HEK293 (cell line): ENCODE measurements around the gene WDR86.
A peak's percentile ranks its signal among the peaks of the same experiment; 100 is the strongest.

Source experiments
- MEIS1 ChIP-seq: sonication (generic); formaldehyde crosslinking; IDR thresholded peaks from 2 replicates; pipeline ENCODE4 v1.8.1; 2022; ENCODE audit warnings: missing genetic modification reagents, mild to moderate bottlenecking, borderline replicate concordance
- SCRT2 ChIP-seq: fragments of 450-650 bp; formaldehyde crosslinking; IDR thresholded peaks from 2 replicates; pipeline ENCODE4 v1.5.1; 2016; ENCODE audit warnings: missing biosample characterization, missing genetic modification characterization
- SP7 ChIP-seq: fragments of 450-650 bp; formaldehyde crosslinking; IDR thresholded peaks from 2 replicates; pipeline ENCODE4 v1.5.1; 2016; ENCODE audit warnings: missing biosample characterization, missing genetic modification characterization
- ZBTB21 ChIP-seq: fragments of 450-650 bp; formaldehyde crosslinking; IDR thresholded peaks from 2 replicates; pipeline ENCODE4 v1.5.1; 2017; ENCODE audit warnings: missing biosample characterization, missing genetic modification characterization
- ZBTB48 ChIP-seq: fragments of 450-650 bp; formaldehyde crosslinking; IDR thresholded peaks from 2 replicates; pipeline ENCODE4 v1.5.1; 2016; ENCODE audit warnings: missing biosample characterization, missing genetic modification characterization
- ZFP37 ChIP-seq: fragments of 450-650 bp; formaldehyde crosslinking; IDR thresholded peaks from 2 replicates; pipeline ENCODE4 v1.5.1; 2016; ENCODE audit warnings: missing biosample characterization, missing genetic modification characterization
- ZFP41 ChIP-seq: fragments of 450-650 bp; formaldehyde crosslinking; IDR thresholded peaks from 2 replicates; pipeline ENCODE4 v1.5.1; 2016; ENCODE audit warnings: missing biosample characterization, missing genetic modification characterization, borderline replicate concordance
- ZNF146 ChIP-seq: fragments of 450-650 bp; formaldehyde crosslinking; IDR thresholded peaks from 2 replicates; pipeline ENCODE4 v1.5.1; 2016; ENCODE audit warnings: missing biosample characterization, missing genetic modification characterization
- ZNF169 ChIP-seq: fragments of 450-650 bp; formaldehyde crosslinking; IDR thresholded peaks from 2 replicates; pipeline ENCODE4 v1.5.1; 2016; ENCODE audit warnings: missing biosample characterization, missing genetic modification characterization
- ZNF19 ChIP-seq: fragments of 450-650 bp; formaldehyde crosslinking; IDR thresholded peaks from 2 replicates; pipeline ENCODE4; 2016; ENCODE audit warnings: missing biosample characterization, missing genetic modification characterization, low read depth
- ZNF202 ChIP-seq: fragments of 450-650 bp; formaldehyde crosslinking; IDR thresholded peaks from 2 replicates; pipeline ENCODE4 v1.5.1; 2016; ENCODE audit warnings: missing biosample characterization, missing genetic modification characterization, borderline replicate concordance
- ZNF211 ChIP-seq: fragments of 450-650 bp; formaldehyde crosslinking; IDR thresholded peaks from 2 replicates; pipeline ENCODE4 v1.5.1; 2016; ENCODE audit warnings: low read depth, missing biosample characterization, missing genetic modification characterization
- ZNF311 ChIP-seq: fragments of 450-650 bp; formaldehyde crosslinking; IDR thresholded peaks from 2 replicates; pipeline ENCODE4 v1.5.1; 2017; ENCODE audit warnings: missing biosample characterization, missing genetic modification characterization, borderline replicate concordance
- ZNF341 ChIP-seq: fragments of 450-650 bp; formaldehyde crosslinking; IDR thresholded peaks from 2 replicates; pipeline ENCODE4; 2016; ENCODE audit warnings: low read depth, missing biosample characterization, missing genetic modification characterization
- ZNF404 ChIP-seq: fragments of 450-650 bp; formaldehyde crosslinking; IDR thresholded peaks from 2 replicates; pipeline ENCODE4 v1.5.1; 2017; ENCODE audit warnings: missing biosample characterization, missing genetic modification characterization
- ZNF600 ChIP-seq: fragments of 450-650 bp; formaldehyde crosslinking; IDR thresholded peaks from 2 replicates; pipeline ENCODE4 v1.5.1; 2016; ENCODE audit warnings: missing biosample characterization, missing genetic modification characterization
- ZNF623 ChIP-seq: fragments of 450-650 bp; formaldehyde crosslinking; IDR thresholded peaks from 2 replicates; pipeline ENCODE4 v1.5.1; 2016; ENCODE audit warnings: missing biosample characterization, missing genetic modification characterization
- ZNF624 ChIP-seq: fragments of 450-650 bp; formaldehyde crosslinking; IDR thresholded peaks from 2 replicates; pipeline ENCODE4 v1.5.1; 2017; ENCODE audit warnings: missing biosample characterization, missing genetic modification characterization
- ZSCAN30 ChIP-seq: fragments of 450-650 bp; IDR thresholded peaks from 2 replicates; pipeline ENCODE4 v1.5.1; 2018; ENCODE audit warnings: missing biosample characterization, mild to moderate bottlenecking, missing genetic modification characterization, moderate library complexity
- TF ChIP-seq, protein P1 (sequence below): fragments of 450-650 bp; formaldehyde crosslinking; IDR thresholded peaks from 2 replicates; pipeline ENCODE4 v1.5.1; 2016; ENCODE audit warnings: missing biosample characterization, missing genetic modification characterization
- TF ChIP-seq, protein P2 (sequence below): fragments of 450-650 bp; IDR thresholded peaks from 2 replicates; pipeline ENCODE4 v1.5.1; 2018; ENCODE audit warnings: missing biosample characterization, missing genetic modification characterization
- TF ChIP-seq, protein P3 (sequence below): fragments of 450-650 bp; formaldehyde crosslinking; IDR thresholded peaks from 2 replicates; pipeline ENCODE4 v1.5.1; 2017; ENCODE audit warnings: missing biosample characterization, mild to moderate bottlenecking, missing genetic modification characterization, moderate library complexity
- TF ChIP-seq, protein P4 (sequence below): fragments of 450-650 bp; formaldehyde crosslinking; IDR thresholded peaks from 2 replicates; pipeline ENCODE4 v1.5.1; 2016; ENCODE audit warnings: missing biosample characterization, missing genetic modification characterization, low read depth
- TF ChIP-seq, protein P5 (sequence below): fragments of 450-650 bp; formaldehyde crosslinking; IDR thresholded peaks from 2 replicates; pipeline ENCODE4 v1.5.1; 2017; ENCODE audit warnings: missing biosample characterization, missing genetic modification characterization
- TF ChIP-seq, protein P6 (sequence below): fragments of 450-650 bp; formaldehyde crosslinking; IDR thresholded peaks from 2 replicates; pipeline ENCODE4 v1.5.1; 2016; ENCODE audit warnings: missing biosample characterization, missing genetic modification characterization
- TF ChIP-seq, protein P7 (sequence below): fragments of 450-650 bp; formaldehyde crosslinking; IDR thresholded peaks from 2 replicates; pipeline ENCODE4 v1.5.1; 2016; ENCODE audit warnings: missing biosample characterization, missing genetic modification characterization
- TF ChIP-seq, protein P8 (sequence below): fragments of 450-650 bp; formaldehyde crosslinking; IDR thresholded peaks from 2 replicates; pipeline ENCODE4 v1.5.1; 2016; ENCODE audit warnings: missing biosample characterization, missing genetic modification characterization

WDR86 gene

DNA sequence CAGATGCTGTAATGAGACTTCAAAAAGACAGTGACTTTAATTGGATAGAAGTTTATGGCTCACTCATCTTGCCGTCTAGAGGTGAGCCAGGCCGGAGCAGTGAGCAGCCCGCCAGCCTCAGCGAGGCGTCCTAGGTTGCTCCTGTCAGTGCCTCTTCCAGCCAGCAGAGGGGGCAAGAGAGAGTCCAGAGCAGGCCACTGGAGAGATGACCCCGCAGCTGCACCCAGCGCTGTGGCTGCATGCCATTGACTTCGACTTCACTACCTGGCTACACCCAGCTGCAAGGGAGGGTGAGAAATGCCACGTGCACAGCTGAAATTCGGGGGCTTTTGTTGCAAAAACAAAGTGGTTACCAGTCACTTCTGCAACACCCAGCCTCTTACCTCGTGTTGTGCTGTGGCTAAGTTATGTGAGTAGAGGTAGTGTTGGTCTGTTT lies 41.7 kb downstream of the WDR86 start (continued):
- TF ChIP-seq, protein P1, sequence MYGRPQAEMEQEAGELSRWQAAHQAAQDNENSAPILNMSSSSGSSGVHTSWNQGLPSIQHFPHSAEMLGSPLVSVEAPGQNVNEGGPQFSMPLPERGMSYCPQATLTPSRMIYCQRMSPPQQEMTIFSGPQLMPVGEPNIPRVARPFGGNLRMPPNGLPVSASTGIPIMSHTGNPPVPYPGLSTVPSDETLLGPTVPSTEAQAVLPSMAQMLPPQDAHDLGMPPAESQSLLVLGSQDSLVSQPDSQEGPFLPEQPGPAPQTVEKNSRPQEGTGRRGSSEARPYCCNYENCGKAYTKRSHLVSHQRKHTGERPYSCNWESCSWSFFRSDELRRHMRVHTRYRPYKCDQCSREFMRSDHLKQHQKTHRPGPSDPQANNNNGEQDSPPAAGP (tag by site-specific recombination): 0 out of 2 replicates have a peak, but pooled peaks have one; percentile 34
- TF ChIP-seq ZNF404 (tag by site-specific recombination) (no peak), SP7 (tag by site-specific recombination) (peak; percentile 44; the same call in 1 of the 2 replicates), ZFP37 (no peak), MEIS1 (CRISPR knock-in tag) (no peak), ZNF146 (tag by site-specific recombination) (no peak), ZNF211 (tag by site-specific recombination) (no peak), ZBTB21 (no peak), ZNF19 (tag by site-specific recombination) (no peak), SCRT2 (tag by site-specific recombination) (no peak), ZNF202 (tag by site-specific recombination) (no peak), ZNF341 (tag by site-specific recombination) (no peak), ZSCAN30 (tag by site-specific recombination) (peak; percentile 81), ZNF311 (tag by site-specific recombination) (no peak), ZNF624 (tag by site-specific recombination) (no peak), ZFP41 (tag by site-specific recombination) (no peak), ZNF169 (tag by site-specific recombination) (no peak), ZNF623 (tag by site-specific recombination) (no peak), ZNF600 (tag by site-specific recombination) (peak; percentile 60; the same call in 1 of the 2 replicates), ZBTB48 (tag by site-specific recombination) (no peak)
- TF ChIP-seq, protein P2, sequence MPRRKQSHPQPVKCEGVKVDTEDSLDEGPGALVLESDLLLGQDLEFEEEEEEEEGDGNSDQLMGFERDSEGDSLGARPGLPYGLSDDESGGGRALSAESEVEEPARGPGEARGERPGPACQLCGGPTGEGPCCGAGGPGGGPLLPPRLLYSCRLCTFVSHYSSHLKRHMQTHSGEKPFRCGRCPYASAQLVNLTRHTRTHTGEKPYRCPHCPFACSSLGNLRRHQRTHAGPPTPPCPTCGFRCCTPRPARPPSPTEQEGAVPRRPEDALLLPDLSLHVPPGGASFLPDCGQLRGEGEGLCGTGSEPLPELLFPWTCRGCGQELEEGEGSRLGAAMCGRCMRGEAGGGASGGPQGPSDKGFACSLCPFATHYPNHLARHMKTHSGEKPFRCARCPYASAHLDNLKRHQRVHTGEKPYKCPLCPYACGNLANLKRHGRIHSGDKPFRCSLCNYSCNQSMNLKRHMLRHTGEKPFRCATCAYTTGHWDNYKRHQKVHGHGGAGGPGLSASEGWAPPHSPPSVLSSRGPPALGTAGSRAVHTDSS: no peak
- TF ChIP-seq, protein P3, sequence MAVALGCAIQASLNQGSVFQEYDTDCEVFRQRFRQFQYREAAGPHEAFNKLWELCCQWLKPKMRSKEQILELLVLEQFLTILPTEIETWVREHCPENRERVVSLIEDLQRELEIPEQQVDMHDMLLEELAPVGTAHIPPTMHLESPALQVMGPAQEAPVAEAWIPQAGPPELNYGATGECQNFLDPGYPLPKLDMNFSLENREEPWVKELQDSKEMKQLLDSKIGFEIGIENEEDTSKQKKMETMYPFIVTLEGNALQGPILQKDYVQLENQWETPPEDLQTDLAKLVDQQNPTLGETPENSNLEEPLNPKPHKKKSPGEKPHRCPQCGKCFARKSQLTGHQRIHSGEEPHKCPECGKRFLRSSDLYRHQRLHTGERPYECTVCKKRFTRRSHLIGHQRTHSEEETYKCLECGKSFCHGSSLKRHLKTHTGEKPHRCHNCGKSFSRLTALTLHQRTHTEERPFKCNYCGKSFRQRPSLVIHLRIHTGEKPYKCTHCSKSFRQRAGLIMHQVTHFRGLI (tag by site-specific recombination): no peak
- TF ChIP-seq, protein P4, sequence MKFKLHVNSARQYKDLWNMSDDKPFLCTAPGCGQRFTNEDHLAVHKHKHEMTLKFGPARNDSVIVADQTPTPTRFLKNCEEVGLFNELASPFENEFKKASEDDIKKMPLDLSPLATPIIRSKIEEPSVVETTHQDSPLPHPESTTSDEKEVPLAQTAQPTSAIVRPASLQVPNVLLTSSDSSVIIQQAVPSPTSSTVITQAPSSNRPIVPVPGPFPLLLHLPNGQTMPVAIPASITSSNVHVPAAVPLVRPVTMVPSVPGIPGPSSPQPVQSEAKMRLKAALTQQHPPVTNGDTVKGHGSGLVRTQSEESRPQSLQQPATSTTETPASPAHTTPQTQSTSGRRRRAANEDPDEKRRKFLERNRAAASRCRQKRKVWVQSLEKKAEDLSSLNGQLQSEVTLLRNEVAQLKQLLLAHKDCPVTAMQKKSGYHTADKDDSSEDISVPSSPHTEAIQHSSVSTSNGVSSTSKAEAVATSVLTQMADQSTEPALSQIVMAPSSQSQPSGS (tag by site-specific recombination): no peak
- TF ChIP-seq, protein P5, sequence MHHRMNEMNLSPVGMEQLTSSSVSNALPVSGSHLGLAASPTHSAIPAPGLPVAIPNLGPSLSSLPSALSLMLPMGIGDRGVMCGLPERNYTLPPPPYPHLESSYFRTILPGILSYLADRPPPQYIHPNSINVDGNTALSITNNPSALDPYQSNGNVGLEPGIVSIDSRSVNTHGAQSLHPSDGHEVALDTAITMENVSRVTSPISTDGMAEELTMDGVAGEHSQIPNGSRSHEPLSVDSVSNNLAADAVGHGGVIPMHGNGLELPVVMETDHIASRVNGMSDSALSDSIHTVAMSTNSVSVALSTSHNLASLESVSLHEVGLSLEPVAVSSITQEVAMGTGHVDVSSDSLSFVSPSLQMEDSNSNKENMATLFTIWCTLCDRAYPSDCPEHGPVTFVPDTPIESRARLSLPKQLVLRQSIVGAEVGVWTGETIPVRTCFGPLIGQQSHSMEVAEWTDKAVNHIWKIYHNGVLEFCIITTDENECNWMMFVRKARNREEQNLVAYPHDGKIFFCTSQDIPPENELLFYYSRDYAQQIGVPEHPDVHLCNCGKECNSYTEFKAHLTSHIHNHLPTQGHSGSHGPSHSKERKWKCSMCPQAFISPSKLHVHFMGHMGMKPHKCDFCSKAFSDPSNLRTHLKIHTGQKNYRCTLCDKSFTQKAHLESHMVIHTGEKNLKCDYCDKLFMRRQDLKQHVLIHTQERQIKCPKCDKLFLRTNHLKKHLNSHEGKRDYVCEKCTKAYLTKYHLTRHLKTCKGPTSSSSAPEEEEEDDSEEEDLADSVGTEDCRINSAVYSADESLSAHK (tag by site-specific recombination): no peak
- TF ChIP-seq, protein P6, sequence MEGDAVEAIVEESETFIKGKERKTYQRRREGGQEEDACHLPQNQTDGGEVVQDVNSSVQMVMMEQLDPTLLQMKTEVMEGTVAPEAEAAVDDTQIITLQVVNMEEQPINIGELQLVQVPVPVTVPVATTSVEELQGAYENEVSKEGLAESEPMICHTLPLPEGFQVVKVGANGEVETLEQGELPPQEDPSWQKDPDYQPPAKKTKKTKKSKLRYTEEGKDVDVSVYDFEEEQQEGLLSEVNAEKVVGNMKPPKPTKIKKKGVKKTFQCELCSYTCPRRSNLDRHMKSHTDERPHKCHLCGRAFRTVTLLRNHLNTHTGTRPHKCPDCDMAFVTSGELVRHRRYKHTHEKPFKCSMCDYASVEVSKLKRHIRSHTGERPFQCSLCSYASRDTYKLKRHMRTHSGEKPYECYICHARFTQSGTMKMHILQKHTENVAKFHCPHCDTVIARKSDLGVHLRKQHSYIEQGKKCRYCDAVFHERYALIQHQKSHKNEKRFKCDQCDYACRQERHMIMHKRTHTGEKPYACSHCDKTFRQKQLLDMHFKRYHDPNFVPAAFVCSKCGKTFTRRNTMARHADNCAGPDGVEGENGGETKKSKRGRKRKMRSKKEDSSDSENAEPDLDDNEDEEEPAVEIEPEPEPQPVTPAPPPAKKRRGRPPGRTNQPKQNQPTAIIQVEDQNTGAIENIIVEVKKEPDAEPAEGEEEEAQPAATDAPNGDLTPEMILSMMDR: peak; percentile 85
- TF ChIP-seq, protein P7, sequence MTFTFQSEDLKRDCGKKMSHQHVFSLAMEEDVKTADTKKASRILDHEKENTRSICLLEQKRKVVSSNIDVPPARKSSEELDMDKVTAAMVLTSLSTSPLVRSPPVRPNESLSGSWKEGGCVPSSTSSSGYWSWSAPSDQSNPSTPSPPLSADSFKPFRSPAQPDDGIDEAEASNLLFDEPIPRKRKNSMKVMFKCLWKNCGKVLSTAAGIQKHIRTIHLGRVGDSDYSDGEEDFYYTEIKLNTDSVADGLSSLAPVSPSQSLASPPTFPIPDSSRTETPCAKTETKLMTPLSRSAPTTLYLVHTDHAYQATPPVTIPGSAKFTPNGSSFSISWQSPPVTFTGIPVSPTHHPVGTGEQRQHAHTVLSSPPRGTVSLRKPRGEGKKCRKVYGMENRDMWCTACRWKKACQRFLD (tag by site-specific recombination): no peak
- TF ChIP-seq, protein P8, sequence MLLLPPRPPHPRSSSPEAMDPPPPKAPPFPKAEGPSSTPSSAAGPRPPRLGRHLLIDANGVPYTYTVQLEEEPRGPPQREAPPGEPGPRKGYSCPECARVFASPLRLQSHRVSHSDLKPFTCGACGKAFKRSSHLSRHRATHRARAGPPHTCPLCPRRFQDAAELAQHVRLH (tag by site-specific recombination): no peak
